Mesenteric fat pad (tissue), 1 donor: ENCODE results near the gene OR4F6. TPM values are rescaled to one million over a fixed set of nuclear protein-coding genes. Genes with fewer than 3 reads are reported as not detected.

Source experiments
- DNase-seq: peaks from one replicate; pipeline ENCODE4 v3.0.0-alpha.2; 2020; ENCODE audit warnings: low spot score
- total RNA-seq: library from RNA; stranded (reverse); fragmentation: NEBNext Ultra II Directional; extraction: Animal tissue kit (Norgen Biotek cat#: 25700); gene quantifications from one replicate; pipeline ENCODE4 v1.2.1, GENCODE V29; 2021
- donor health status: DM: yes; HTN: yes; CAD: no.

The OR4F6 gene
- total RNA-seq, 1 donor from 2014 or later, result not detected

- no peak for DNase-seq
Observed at GRCh38 chr15:101804375-101804774, 1.1 kb downstream of the OR4F6 start.

- no peak for DNase-seq
Observed at GRCh38 chr15:101804941-101805340, 1.6 kb downstream of the OR4F6 start.

- DNase-seq, result no peak
Observed at GRCh38 chr15:101805605-101806345, 2.5 kb downstream of the OR4F6 start.

- no peak for DNase-seq
Observed at GRCh38 chr15:101807345-101807945, 4.1 kb downstream of the OR4F6 start.

DNA sequence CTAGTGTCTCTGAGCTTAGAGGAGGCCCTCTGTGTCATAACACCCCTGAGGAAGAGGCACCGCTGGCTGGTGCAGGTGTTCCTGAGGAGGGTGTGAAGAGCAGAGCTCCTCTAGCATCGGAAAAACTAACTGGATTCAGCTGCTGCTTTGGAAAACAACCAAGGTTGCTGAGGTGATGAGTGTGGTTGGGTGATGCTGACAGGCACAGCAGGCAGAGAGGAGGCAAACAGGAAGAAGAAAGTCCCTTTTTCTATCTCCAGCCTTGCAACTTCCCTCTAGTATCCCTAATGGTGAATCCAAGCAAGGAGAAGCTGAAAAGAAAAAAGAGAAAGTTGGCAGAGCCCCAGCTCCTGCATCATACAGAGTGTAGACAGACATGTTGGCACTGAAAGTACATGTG, 4.9 kb downstream of the OR4F6 start:
- DNase-seq, result no peak

DNA sequence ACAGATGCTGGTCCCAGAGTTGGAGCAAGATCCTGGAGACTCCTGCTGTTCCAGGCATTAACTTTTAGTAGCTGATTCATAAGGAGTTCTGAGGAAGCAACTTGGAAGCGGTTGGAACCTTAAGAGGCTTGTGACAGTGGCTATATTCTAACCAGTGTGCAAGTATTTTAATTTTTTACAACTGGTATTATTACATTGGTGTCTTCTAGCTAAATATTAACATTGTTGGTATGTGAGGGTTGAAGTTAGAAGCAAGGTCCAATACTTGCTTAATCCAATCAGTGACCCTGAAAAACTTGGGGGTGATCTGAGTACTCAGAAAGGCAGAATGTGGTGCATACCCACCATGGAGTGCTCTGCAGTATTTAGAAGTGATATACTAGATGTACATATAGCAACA, 7.1 kb downstream of the OR4F6 start:
- DNase-seq, result no peak

GRCh38 chr15:101810876-101811275, 7.6 kb downstream of the OR4F6 start:
- DNase-seq, result no peak

DNA sequence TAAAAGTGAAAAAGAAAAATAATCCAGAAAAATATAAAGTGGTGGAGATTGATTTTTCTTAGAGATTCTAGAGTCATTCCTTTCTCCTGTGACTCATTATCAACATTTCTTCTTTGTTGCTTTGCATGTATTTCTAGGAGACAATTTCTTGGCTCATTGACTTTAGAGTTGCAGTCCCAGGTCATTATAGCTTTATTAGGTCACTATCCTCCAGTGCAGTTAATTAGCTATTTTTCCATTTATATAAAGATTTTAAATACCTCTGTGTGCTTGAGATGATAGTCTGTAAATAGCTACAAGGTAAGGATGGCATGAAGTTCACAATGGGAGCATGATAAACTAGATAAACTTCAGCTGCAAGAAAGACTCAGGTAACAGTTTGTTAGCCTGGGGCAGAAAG, 8.6 kb downstream of the OR4F6 start, which contains the start of gene OR4F15:
Gene OR4F15, plus strand, starts transcription at position 301 of the 400 bp plus-strand sequence. CDS start 5,985 bp downstream, outside the sequence.
- no peak for DNase-seq

DNA sequence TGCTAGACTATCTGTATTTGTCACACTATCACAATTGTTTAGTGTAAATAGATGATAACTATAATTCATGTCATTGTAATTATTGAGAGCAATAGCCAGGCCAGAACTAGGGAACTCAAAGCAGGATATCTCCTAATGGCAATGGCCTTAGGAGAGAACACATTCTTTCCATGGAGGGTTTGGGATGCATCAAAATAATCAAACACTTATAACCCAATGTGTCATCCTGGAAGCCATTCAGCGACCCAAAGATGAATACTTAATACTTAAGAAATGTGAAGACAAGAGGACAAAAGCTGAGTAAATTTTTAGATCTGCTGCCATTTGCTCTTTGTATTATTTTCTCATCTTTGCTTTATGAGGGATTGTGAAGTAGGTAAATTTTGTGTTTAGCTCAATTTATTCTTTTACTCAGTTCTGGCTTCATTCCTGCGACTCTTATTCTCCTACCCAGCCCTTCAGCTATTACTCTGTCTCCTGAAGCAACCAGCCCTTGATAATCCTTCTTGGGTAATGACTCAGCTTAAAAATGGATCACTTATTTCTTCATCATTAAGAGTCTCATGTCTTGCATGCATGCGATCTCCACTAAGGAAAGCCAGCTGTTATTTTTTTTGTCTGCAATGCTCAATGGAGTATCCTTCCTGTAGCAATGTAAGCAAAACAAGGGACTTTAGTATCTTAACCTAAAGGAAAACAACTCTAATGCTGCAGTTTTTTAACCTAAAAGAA, 10.7 kb downstream of the OR4F6 start:
- DNase-seq, result no peak

DNA sequence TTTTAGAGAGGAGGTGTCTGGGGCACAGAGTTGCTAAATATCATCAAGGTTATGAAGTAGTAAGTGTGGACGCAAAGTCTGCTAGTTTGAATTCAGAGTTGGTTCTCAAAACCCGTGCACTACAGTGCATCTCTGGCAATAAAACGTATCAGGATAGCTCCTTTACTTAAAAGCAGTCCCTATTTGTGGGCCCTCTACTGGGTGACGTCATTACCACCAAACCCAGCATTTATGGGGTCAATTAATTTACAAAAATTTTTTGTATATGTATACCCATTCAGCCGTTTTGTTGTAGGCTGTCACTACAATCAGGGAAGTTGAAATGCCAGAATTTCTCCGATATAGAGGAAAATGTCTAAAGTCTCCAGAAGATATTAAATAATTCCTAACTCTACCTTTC, 17.5 kb downstream of the OR4F6 start:
- DNase-seq, result no peak

- no peak for DNase-seq
Observed at GRCh38 chr15:101827257-101827656, 23.9 kb downstream of the OR4F6 start.

DNA sequence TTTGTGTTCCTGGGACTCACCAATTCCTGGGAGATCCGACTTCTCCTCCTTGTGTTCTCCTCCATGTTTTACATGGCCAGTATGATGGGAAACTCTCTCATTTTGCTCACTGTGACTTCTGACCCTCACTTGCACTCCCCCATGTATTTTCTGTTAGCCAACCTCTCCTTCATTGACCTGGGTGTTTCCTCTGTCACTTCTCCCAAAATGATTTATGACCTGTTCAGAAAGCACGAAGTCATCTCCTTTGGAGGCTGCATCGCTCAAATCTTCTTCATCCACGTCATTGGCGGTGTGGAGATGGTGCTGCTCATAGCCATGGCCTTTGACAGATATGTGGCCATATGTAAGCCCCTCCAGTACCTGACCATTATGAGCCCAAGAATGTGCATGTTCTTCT, 25.5 kb downstream of the OR4F6 start:
- no peak for DNase-seq

- no peak for DNase-seq
Observed at GRCh38 chr15:101841656-101842055, 38.3 kb downstream of the OR4F6 start.

- DNase-seq, result no peak
Observed at GRCh38 chr15:101844916-101845315, 41.6 kb downstream of the OR4F6 start.

DNA sequence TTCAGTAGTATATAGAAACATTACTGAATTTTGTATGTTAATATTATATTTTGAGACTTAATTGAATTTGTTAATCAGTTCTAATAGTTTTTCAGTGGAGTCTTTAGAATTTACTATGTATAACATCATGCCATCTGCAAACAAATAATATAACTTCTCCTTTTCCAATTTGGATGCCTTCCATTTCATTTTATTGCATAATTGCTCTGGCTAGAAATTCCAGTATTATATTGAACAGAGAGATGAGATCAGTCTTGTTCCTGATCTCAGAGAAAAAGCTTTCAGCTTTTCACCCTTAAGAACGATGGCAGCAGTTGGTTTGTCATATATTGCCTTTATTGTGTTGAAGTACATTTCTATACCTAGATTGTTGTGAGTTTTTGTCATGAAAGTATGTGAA, 49.0 kb downstream of the OR4F6 start:
- no peak for DNase-seq

Other genes starting within 250 kb of the OR4F6 start
- gene TM2D3, start 151.1 kb upstream of the OR4F6 start, total RNA-seq, result 44.1 TPM
- gene TARS3, start 79.0 kb upstream of the OR4F6 start, total RNA-seq, result 8.8 TPM
- not detected for gene OR4F15, start 8.7 kb downstream of the OR4F6 start, total RNA-seq